T-helper 9 cell (primary cell): ENCODE results near the gene EDAR.

Source experiments
- DNase-seq: peaks from one replicate; pipeline ENCODE4 v3.0.0-alpha.2; 2020

The EDAR gene

GRCh38 chr2:108906403-108907077, 82.5 kb downstream of the EDAR start:
- DNase-seq = no peak

DNA sequence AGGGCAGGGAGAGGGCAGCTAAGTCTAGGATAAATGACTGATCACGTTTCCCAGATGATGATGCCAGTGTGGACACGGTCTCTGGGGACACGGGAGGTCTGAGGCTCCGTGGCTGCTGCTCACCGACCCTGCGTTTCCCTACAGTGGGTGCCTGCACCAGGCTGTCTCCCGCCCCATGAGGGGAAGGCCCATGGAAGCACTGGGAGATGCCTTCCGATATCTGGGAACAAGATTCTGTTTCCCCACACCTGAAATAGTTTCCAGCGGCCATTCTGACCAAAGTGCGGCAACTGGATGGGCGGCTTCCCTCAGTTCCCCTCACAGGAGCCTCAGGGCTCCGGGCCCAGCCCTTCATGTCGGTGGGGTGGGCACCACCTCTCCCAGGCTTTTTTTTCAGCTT, 83.1 kb downstream of the EDAR start:
- DNase-seq = no peak

- no peak for DNase-seq
Observed at GRCh38 chr2:108905176-108905575, 83.8 kb downstream of the EDAR start.

- DNase-seq = no peak
Observed at GRCh38 chr2:108904680-108905079, 84.3 kb downstream of the EDAR start.

GRCh38 chr2:108898315-108899082, 90.5 kb downstream of the EDAR start:
- DNase-seq = no peak

GRCh38 chr2:108896741-108897140, 92.3 kb downstream of the EDAR start:
- DNase-seq = no peak

GRCh38 chr2:108895188-108895587, 93.8 kb downstream of the EDAR start:
- no peak for DNase-seq

GRCh38 chr2:108894766-108895165, 94.3 kb downstream of the EDAR start:
- DNase-seq = no peak

DNA sequence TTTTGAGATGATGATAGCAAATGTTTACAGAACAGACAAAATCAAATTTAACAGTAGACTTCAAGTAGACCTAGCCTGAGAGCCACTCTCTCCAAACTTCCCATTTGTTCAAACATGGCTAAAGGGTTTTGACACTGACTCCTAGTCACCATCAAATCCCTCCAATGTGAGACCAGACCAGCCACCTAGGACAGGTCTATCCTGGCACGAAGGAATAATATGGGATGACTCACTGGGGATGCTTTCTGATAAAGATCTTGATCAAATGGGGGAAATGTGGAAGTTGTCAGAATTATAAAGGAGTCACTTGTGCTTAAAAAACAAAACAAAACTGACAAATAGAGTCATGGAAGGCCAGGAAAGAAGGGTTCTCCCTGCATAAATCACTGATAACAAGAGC, 95.7 kb downstream of the EDAR start:
- DNase-seq = no peak

- DNase-seq = no peak
Observed at GRCh38 chr2:108889907-108890306, 99.1 kb downstream of the EDAR start.

DNA sequence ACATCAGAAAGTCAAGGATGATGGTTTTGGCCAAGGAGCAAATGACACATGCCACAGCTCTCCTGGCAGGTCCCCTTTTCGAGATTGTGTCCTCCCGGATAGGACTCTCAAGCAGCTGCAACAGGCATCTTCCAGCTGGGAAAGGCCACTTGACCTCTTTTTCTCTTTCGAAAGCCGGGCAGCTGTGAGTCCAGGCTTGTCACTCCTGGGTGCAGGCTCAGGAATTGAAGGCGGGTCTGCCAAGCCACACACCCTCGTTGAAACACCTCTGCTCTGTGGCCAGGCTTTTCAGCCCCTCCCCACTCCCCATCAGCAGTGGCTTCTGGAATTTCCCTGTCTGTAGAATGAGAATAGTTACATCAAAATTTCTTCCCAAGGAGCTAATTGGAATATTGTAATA, 104.4 kb downstream of the EDAR start:
- DNase-seq = no peak

DNA sequence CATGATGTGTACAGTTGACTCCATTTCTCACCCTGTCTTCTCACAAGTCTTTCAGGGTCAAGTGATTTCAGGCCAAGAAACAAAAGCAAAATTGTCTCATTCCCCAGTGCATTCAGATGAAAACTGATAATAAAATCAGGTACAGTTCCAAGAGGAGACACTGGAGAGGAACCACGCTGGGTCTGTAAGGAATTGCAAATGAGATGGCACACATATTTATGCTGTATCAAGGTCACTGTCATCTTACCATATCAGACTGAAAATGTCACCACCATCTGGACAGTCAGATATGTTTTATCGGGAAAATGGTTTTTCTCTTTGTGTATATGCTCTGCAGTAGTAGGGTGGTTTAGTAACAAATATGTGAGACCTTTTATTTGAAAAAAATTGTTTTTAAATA, 110.7 kb downstream of the EDAR start:
- DNase-seq = no peak

- no peak for DNase-seq
Observed at GRCh38 chr2:108877506-108877905, 111.5 kb downstream of the EDAR start.

DNA sequence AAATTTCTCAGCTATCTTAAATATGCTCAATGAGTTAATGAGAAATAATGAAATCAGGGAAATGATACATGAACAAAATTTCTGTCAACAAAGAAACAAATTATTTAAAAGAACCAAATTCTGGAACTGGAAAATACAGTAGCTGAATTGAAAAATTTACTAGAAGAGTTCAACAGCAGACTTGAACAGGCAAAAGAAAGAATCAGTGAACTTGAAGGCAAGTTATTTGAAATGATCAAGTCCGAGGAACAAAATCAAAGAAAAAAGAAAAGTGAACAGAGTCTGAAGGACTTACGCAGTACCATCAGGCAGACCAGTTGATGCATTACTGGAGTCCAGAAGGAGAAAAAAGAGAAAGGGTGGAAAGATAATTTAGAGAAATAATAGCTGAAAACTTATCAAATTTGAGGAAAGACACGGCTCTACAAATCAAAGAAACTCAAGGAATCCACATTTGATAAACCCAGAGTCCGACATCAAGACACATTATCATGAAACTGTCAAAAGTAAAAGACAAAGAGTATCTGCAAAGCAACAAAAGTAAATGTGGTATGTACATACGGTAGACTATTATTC, 118.9 kb downstream of the EDAR start:
- DNase-seq = no peak

- DNase-seq = no peak
Observed at GRCh38 chr2:108869542-108869941, 119.5 kb downstream of the EDAR start.

- DNase-seq = no peak
Observed at GRCh38 chr2:108868911-108869310, 120.1 kb downstream of the EDAR start.

GRCh38 chr2:108866041-108866440, 123.0 kb downstream of the EDAR start:
- DNase-seq = no peak

GRCh38 chr2:108858894-108859293, 130.1 kb downstream of the EDAR start:
- no peak for DNase-seq

GRCh38 chr2:108855194-108855593, 133.8 kb downstream of the EDAR start:
- no peak for DNase-seq

- no peak for DNase-seq
Observed at GRCh38 chr2:108854484-108854883, 134.5 kb downstream of the EDAR start.

DNA sequence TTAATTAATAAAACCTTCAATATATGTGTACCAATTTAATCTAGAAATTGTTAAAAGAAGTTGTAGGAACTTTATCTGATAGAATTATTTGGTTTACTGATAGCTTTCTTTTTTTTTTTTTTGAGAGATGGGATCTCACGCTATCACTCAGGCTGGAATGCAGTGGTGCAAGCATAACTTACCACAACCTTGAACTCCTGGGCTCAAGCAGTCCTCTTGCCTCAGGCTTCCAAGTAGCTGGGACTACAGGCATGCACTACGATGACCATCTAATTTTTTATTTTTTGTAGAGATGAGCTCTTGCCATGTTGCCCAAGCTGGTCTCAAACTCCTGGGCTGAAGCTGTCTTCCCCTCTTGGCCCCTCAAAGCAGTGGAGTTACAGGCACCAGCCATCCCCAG, 135.6 kb downstream of the EDAR start:
- DNase-seq = no peak

GRCh38 chr2:108852375-108852774, 136.6 kb downstream of the EDAR start:
- DNase-seq = no peak

DNA sequence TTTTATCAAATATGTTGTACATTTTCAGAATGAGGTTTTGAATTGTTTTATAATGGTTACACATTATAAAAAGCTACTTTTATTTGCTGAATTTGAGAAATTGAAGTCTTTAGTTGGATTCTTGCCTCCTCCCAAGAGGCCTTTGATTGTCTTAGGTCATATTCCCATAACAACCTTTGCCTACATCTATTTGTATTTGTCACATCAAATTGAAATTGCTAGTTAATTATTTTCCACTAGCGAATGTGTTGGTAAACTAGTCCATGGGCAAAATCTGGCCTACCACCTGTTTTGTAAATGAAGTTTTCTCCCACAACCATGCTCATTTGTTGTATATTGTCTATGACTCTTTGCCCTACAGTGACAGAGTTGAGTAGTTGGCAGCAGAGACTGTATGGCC, 142.0 kb downstream of the EDAR start:
- DNase-seq = no peak

- DNase-seq = no peak
Observed at GRCh38 chr2:108845923-108846322, 143.1 kb downstream of the EDAR start.
